ENCODE measurements around the gene ING4. TPM values are rescaled to one million over a fixed set of nuclear protein-coding genes. Genes with fewer than 3 reads are reported as not detected.

ING4 gene
- total and polyA plus RNA-seq, 2 donors (not counting 3 experiments of a cell fraction or from before 2014, with no cell fraction given): 34.7 to 52.0 TPM

- dilution Hi-C loops (cut with MboI; ENCODE audit: extremely low pct_ligation_motif_present, low sequenced_read_pairs) (no loop called here), intact Hi-C loops (cut with micrococcal nuclease) (loop anchor here (10.0 kb wide), 1 partner anchor 1022 kb away; no protein-coding TSS in a partner anchor)
- ChIA-PET POLR2A (interaction anchor here (0.6 to 1.3 kb wide), 3 partner anchors 76 to 254 kb away, joined by 4 to 5 read pairs (median 4); partner anchors contain the start of gene ZNF384), CTCF (interaction anchor here (0.9 to 2.4 kb wide), 5 partner anchors 8 to 189 kb away, joined by 3 to 14 read pairs (median 4); no protein-coding TSS in a partner anchor)
- DNase-seq (ENCODE audit: low read depth, low spot score): peak; percentile 28
- peak overlapping the region; percentile 94 for H2AFZ ChIP-seq (ENCODE audit: low read depth, low read length)
- BruUV-seq (replicated peaks): no TSS peak
- TF ChIP-seq EZH2 (IDR thresholded peaks at IDR 0.05; ENCODE audit: borderline replicate concordance, low read depth, low read length, severe bottlenecking): no peak
- TF ChIP-seq MYC (IDR thresholded peaks at IDR 0.05; ENCODE audit: low read depth, low read length): no peak
- TF ChIP-seq MAX (IDR thresholded peaks at IDR 0.05; ENCODE audit: insufficient read depth, insufficient read length): no peak
- TF ChIP-seq POLR2AphosphoS5 (IDR thresholded peaks at IDR 0.05; ENCODE audit: insufficient read depth, low read depth, low read length): no peak
- no peak for TF ChIP-seq JUN (IDR thresholded peaks at IDR 0.05; ENCODE audit: borderline replicate concordance, insufficient read depth, insufficient read length, low read depth)
- no peak for TF ChIP-seq POLR2A (IDR thresholded peaks at IDR 0.05; ENCODE audit: low read depth, low read length)
- no peak for TF ChIP-seq CTCF (IDR thresholded peaks at IDR 0.05; ENCODE audit: extremely low read depth in 1 of 2, insufficient read depth in 1 of 2, low read depth in 1 of 2, low read length in 2 of 2)
- TF ChIP-seq GATA2 (IDR thresholded peaks at IDR 0.05; ENCODE audit: insufficient read depth, insufficient read length, low read depth, low read length): no peak
- no peak for TF ChIP-seq FOS (IDR thresholded peaks at IDR 0.05; ENCODE audit: borderline replicate concordance, insufficient read depth, low read length)
- H3K9ac ChIP-seq (replicated peaks; ENCODE audit: extremely low read depth, insufficient read depth, low read length): peak overlapping the region; percentile 19
- H3K36me3 ChIP-seq (ENCODE audit: control insufficient read depth in 2 of 2, extremely low read depth in 1 of 2, insufficient read depth in 2 of 2, low read length in 2 of 2): no peaks in the 10 kb centered on the region
- H3K27me3 ChIP-seq (ENCODE audit: control insufficient read depth in 2 of 2, insufficient read depth in 2 of 2, low read length in 2 of 2): no peaks in the 10 kb centered on the region
- H3K4me3 ChIP-seq (replicated peaks in 1 of 3; ENCODE audit: insufficient read depth in 1 of 3, low read depth in 1 of 3, low read length in 3 of 3): no peak overlapping the region
- peak overlapping the region; percentile 33 for H3K27ac ChIP-seq (ENCODE audit: insufficient read depth, low read depth, low read length)
- H3K79me2 ChIP-seq (ENCODE audit: control insufficient read depth, insufficient read depth, low read length): no peaks in the 10 kb centered on the region
- H3K9me1 ChIP-seq (replicated peaks; ENCODE audit: control insufficient read depth, extremely low read depth, insufficient read depth, low read length): no peaks in the 10 kb centered on the region
- H3K9me3 ChIP-seq (replicated peaks; ENCODE audit: control insufficient read depth, insufficient read depth, low read length): no peaks in the 10 kb centered on the region
- H3K4me2 ChIP-seq (ENCODE audit: insufficient read depth, low read length): peak overlapping the region; percentile 27
- H3K4me1 ChIP-seq (ENCODE audit: control insufficient read depth, extremely low read depth, insufficient read depth, low read length): peaks cover 11% of the 10 kb centered on the region
- peak; percentile 61 for FAIRE-seq
- no peaks in the 10 kb centered on the region for H4K20me1 ChIP-seq (replicated peaks; ENCODE audit: control insufficient read depth, extremely low read depth, insufficient read depth, low read length)
Observed at GRCh38 chr12:6613015-6613775, 49.7 kb downstream of the ING4 start.
